Liver (tissue), 9 donors: Measurements from ENCODE around the gene IQSEC1. TPM values are rescaled to one million over a fixed set of nuclear protein-coding genes. Genes with fewer than 3 reads are reported as not detected.

Source experiments
- DNase-seq: peaks from one replicate; pipeline ENCODE4 v3.0.0-alpha.2; 2017; ENCODE audit warnings: low spot score
- H3K27ac ChIP-seq, 2 donors: one replicate each; pipeline ENCODE4 v1.7.0; 2013; ENCODE audit warnings: inconsistent platforms in 2 of 2, low read length in 2 of 2, control low read depth in 1 of 2, low read depth in 1 of 2, mild to moderate bottlenecking in 1 of 2
- H3K27me3 ChIP-seq, 4 donors: one replicate each; pipeline versions ENCODE4 v1.6.1 to v1.7.0; 2013; ENCODE audit warnings: low read length in 3 of 4, inconsistent platforms in 1 of 4, mild to moderate bottlenecking in 1 of 4, moderate library complexity in 1 of 4; ENCODE audit not compliant: control insufficient read depth in 4 of 4, insufficient read depth in 4 of 4
- H3K36me3 ChIP-seq, 4 donors: one replicate each; pipeline versions ENCODE4 v1.6.1 to v1.7.0; 2013; ENCODE audit warnings: low read length in 3 of 4, mild to moderate bottlenecking in 3 of 4, low read depth in 1 of 4, moderate library complexity in 1 of 4; ENCODE audit not compliant: control insufficient read depth in 4 of 4, insufficient read depth in 3 of 4
- H3K4me1 ChIP-seq, 4 donors: one replicate each; pipeline versions ENCODE4 v1.6.1 to v1.7.0; 2013; ENCODE audit warnings: low read length in 3 of 4, mild to moderate bottlenecking in 3 of 4, moderate library complexity in 1 of 4; ENCODE audit not compliant: control insufficient read depth in 4 of 4, insufficient read depth in 4 of 4
- H3K4me3 ChIP-seq, 3 donors: one replicate each; pipeline versions ENCODE4 v1.6.1 to v1.7.0; 2013; ENCODE audit warnings: low read length in 3 of 3, control low read depth in 1 of 3, low read depth in 1 of 3, mild to moderate bottlenecking in 1 of 3
- H3K9ac ChIP-seq, 2 donors: one replicate each; pipeline ENCODE4 v1.7.0; 2013; ENCODE audit warnings: low read length in 2 of 2, mild to moderate bottlenecking in 2 of 2, moderate library complexity in 2 of 2, control low read depth in 1 of 2, low read depth in 1 of 2
- H3K9me3 ChIP-seq, 4 donors: one replicate each; pipeline versions ENCODE4 v1.6.1 to v1.7.0; 2013; ENCODE audit warnings: low read length in 3 of 4; ENCODE audit not compliant: control insufficient read depth in 4 of 4
- FOXA1 ChIP-seq: IDR thresholded peaks from 2 replicates; pipeline ENCODE4 v1.6.1; 2016; ENCODE audit warnings: antibody characterized with exemption
- FOXA2 ChIP-seq: IDR thresholded peaks from 2 replicates; pipeline ENCODE4 v1.6.1; 2016; ENCODE audit warnings: antibody characterized with exemption
- HNF4G ChIP-seq: IDR thresholded peaks from 2 replicates; pipeline ENCODE4 v1.6.1; 2016; ENCODE audit warnings: antibody characterized with exemption
- JUND ChIP-seq, 2 donors: IDR thresholded peaks; 2 replicates each; pipeline ENCODE4 v1.6.1; 2016; ENCODE audit warnings: antibody characterized with exemption in 2 of 2
- RAD21 ChIP-seq, 2 donors: IDR thresholded peaks; 2 replicates each; pipeline ENCODE4 v1.6.1; 2016; ENCODE audit warnings: antibody characterized with exemption in 2 of 2, mild to moderate bottlenecking in 2 of 2
- RXRA ChIP-seq, 2 donors: IDR thresholded peaks; 2 replicates each; pipeline ENCODE4 v1.6.1; 2017 to 2018; ENCODE audit warnings: antibody characterized with exemption in 2 of 2, mild to moderate bottlenecking in 1 of 2
- SP1 ChIP-seq: IDR thresholded peaks from 2 replicates; pipeline ENCODE4 v1.6.1; 2018; ENCODE audit warnings: antibody characterized with exemption, mild to moderate bottlenecking
- YY1 ChIP-seq: IDR thresholded peaks from 2 replicates; pipeline ENCODE4 v1.6.1; 2016; ENCODE audit warnings: antibody characterized with exemption, mild to moderate bottlenecking
- ZBTB33 ChIP-seq: IDR thresholded peaks from 2 replicates; pipeline ENCODE4 v1.6.1; 2016; ENCODE audit warnings: antibody characterized with exemption
- WGBS: extraction: QIAGEN DNeasy Blood & Tissue Kit; methylation state at CpG from one replicate; pipeline ENCODE4 v1.1.7; 2013; 5-methylcytosine and 5-hydroxymethylcytosine counted together
- polyA plus RNA-seq, 2 donors: library from polyadenylated mRNA; stranded (reverse) in 1 of 2; unstranded in 1 of 2; fragments of 200-250 nt in 1 of 2; fragments of >200 nt in 1 of 2; fragmentation: Nextera tagmentation in 1 of 2; extraction: Ambion mirVana in 1 of 2; gene quantifications; one replicate each; pipeline versions ENCODE4 v1.2.1 to v1.2.3, GENCODE V29; 2013 to 2015
- total RNA-seq, 2 donors: library from RNA; depleted of rRNA; stranded (reverse); fragments of >200 nt; gene quantifications; one replicate each; pipeline ENCODE4 v1.2.3, GENCODE V29; 2014
- TF ChIP-seq, protein P1 (sequence below): fragments of 150-350 bp; IDR thresholded peaks from 2 replicates; pipeline ENCODE4 v1.5.1; 2017; ENCODE audit warnings: improper control_type of control experiment, low read depth, low read length; ENCODE audit not compliant: missing input control
- TF ChIP-seq, protein P2 (sequence below): IDR thresholded peaks from 2 replicates; pipeline ENCODE4 v1.6.1; 2016; ENCODE audit warnings: antibody characterized with exemption, mild to moderate bottlenecking
- TF ChIP-seq, protein P3 (sequence below): IDR thresholded peaks from 2 replicates; pipeline ENCODE4 v1.6.1; 2016; ENCODE audit warnings: antibody characterized with exemption
- TF ChIP-seq, protein P4 (sequence below): IDR thresholded peaks from 2 replicates; pipeline ENCODE4 v1.6.1; 2016; ENCODE audit warnings: antibody characterized with exemption
- donor health status: healthy.
- donor health status: healthy.
- donor health status: healthy.
- donor health status: healthy.
- donor health status: healthy.

IQSEC1 gene
- total and polyA plus RNA-seq, 4 donors: 12.7 to 56.0 (median 36.2) TPM

- H3K9ac ChIP-seq: no peak overlapping the region
- no peaks in the 10 kb centered on the region for H3K4me1 ChIP-seq
- no peak for TF ChIP-seq RAD21 (IDR thresholded peaks at IDR 0.05)
- TF ChIP-seq, protein P1, sequence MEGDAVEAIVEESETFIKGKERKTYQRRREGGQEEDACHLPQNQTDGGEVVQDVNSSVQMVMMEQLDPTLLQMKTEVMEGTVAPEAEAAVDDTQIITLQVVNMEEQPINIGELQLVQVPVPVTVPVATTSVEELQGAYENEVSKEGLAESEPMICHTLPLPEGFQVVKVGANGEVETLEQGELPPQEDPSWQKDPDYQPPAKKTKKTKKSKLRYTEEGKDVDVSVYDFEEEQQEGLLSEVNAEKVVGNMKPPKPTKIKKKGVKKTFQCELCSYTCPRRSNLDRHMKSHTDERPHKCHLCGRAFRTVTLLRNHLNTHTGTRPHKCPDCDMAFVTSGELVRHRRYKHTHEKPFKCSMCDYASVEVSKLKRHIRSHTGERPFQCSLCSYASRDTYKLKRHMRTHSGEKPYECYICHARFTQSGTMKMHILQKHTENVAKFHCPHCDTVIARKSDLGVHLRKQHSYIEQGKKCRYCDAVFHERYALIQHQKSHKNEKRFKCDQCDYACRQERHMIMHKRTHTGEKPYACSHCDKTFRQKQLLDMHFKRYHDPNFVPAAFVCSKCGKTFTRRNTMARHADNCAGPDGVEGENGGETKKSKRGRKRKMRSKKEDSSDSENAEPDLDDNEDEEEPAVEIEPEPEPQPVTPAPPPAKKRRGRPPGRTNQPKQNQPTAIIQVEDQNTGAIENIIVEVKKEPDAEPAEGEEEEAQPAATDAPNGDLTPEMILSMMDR: no peak
- TF ChIP-seq HNF4G: no peak
- TF ChIP-seq, protein P2, sequence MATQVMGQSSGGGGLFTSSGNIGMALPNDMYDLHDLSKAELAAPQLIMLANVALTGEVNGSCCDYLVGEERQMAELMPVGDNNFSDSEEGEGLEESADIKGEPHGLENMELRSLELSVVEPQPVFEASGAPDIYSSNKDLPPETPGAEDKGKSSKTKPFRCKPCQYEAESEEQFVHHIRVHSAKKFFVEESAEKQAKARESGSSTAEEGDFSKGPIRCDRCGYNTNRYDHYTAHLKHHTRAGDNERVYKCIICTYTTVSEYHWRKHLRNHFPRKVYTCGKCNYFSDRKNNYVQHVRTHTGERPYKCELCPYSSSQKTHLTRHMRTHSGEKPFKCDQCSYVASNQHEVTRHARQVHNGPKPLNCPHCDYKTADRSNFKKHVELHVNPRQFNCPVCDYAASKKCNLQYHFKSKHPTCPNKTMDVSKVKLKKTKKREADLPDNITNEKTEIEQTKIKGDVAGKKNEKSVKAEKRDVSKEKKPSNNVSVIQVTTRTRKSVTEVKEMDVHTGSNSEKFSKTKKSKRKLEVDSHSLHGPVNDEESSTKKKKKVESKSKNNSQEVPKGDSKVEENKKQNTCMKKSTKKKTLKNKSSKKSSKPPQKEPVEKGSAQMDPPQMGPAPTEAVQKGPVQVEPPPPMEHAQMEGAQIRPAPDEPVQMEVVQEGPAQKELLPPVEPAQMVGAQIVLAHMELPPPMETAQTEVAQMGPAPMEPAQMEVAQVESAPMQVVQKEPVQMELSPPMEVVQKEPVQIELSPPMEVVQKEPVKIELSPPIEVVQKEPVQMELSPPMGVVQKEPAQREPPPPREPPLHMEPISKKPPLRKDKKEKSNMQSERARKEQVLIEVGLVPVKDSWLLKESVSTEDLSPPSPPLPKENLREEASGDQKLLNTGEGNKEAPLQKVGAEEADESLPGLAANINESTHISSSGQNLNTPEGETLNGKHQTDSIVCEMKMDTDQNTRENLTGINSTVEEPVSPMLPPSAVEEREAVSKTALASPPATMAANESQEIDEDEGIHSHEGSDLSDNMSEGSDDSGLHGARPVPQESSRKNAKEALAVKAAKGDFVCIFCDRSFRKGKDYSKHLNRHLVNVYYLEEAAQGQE: no peak
- TF ChIP-seq, protein P3, sequence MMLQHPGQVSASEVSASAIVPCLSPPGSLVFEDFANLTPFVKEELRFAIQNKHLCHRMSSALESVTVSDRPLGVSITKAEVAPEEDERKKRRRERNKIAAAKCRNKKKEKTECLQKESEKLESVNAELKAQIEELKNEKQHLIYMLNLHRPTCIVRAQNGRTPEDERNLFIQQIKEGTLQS: no peak
- no peak for TF ChIP-seq FOXA2
- TF ChIP-seq YY1: no peak
- no peak for TF ChIP-seq RXRA (IDR thresholded peaks at IDR 0.05)
- WGBS: 94% methylated on average over 7 of the region's 7 CpGs
- peaks cover 32 to 98% (median 67%) of the 10 kb centered on the region in 4 donors for H3K36me3 ChIP-seq
- no peak for DNase-seq
- no peak overlapping the region for H3K27ac ChIP-seq
- H3K4me3 ChIP-seq: no peak overlapping the region
- H3K27me3 ChIP-seq: no peaks in the 10 kb centered on the region
- H3K9me3 ChIP-seq: no peaks in the 10 kb centered on the region
Observed at GRCh38 chr3:12909710-12910109, 163.5 kb downstream of the IQSEC1 start.

DNA sequence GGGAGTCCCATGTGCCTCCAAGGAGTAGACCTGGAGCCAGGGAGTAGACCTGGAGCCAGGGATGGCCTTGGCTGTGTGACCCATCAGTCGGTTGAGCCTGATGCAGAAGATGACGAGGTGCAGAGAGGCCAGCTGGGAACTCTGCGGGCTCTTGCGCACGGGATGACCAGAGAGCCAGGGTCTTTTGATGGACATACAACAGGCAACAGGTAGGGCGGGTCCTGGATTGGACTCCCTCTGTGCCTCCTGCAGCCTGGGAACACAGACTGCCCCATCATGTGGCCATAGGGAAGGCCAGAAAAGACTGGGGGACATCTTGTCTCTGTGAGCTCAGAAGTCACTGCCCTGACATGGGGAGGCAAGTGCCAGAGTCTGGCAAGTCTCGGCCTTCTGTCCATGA lies 164.4 kb downstream of the IQSEC1 start:
- TF ChIP-seq, protein P4, sequence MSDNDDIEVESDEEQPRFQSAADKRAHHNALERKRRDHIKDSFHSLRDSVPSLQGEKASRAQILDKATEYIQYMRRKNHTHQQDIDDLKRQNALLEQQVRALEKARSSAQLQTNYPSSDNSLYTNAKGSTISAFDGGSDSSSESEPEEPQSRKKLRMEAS: no peak
- no peak for TF ChIP-seq JUND (IDR thresholded peaks at IDR 0.05)
- TF ChIP-seq, protein P2: no peak
- no peak for TF ChIP-seq FOXA1
- no peak for TF ChIP-seq ZBTB33
- no peak for TF ChIP-seq SP1
- TF ChIP-seq RAD21 (IDR thresholded peaks at IDR 0.05): no peak
- TF ChIP-seq HNF4G: no peak
- H3K4me1 ChIP-seq: no peaks in the 10 kb centered on the region
- no peaks in the 10 kb centered on the region for H3K27me3 ChIP-seq
- no peak for DNase-seq
- no peaks in the 10 kb centered on the region for H3K9me3 ChIP-seq
- no peak overlapping the region for H3K27ac ChIP-seq
- no peak overlapping the region for H3K4me3 ChIP-seq
- H3K9ac ChIP-seq: no peak overlapping the region
- peaks cover 26 to 90% (median 72%) of the 10 kb centered on the region in 4 donors for H3K36me3 ChIP-seq
- 96% methylated on average over 7 of the region's 7 CpGs for WGBS
